ENCODE data around the gene LDB2.

Gene LDB2

DNA sequence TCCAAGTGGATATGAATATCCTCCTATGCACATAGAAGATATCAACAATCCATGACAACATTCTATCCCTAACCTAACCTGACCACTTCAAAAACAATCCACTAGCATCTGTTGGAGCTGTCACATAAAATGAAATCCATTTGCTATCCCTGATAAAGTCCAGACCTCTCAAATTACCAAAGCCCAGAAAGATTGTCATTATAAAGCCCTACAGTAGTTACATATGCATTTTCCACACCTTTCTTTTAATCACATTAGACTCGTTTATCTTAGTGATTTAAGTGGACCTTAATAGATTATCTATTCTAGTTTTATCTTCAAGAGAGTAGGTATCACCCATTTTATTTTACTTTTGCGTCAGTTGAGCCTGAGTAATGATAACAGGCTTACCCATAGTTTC lies 30.6 kb downstream of the LDB2 start:
- no peak for DNase-seq (ENCODE audit: extremely low spot score)
- ChIA-PET POLR2A (no interaction called here), CTCF (no interaction called here)
- TF ChIP-seq ZNF384 (IDR thresholded peaks at IDR 0.05), result no peak
- no peak for TF ChIP-seq SP1 (IDR thresholded peaks at IDR 0.05)
- no peak for TF ChIP-seq FOXA1 (IDR thresholded peaks at IDR 0.05)
- TF ChIP-seq TARDBP (IDR thresholded peaks at IDR 0.05), result no peak
- no peak for TF ChIP-seq SUZ12 (IDR thresholded peaks at IDR 0.05)
- TF ChIP-seq CTBP1 (IDR thresholded peaks at IDR 0.05; ENCODE audit: borderline replicate concordance), result no peak
- no peak for TF ChIP-seq L3MBTL2 (conservative IDR thresholded peaks at IDR 0.05)
- no peak for TF ChIP-seq FOXK2 (IDR thresholded peaks at IDR 0.05)
- no peak for TF ChIP-seq HDGF (IDR thresholded peaks at IDR 0.05; ENCODE audit: borderline replicate concordance)
- no peak for TF ChIP-seq NFRKB (IDR thresholded peaks at IDR 0.05)
- no peak for TF ChIP-seq BHLHE40 (IDR thresholded peaks at IDR 0.05; ENCODE audit: borderline replicate concordance)
- TF ChIP-seq ARNT (IDR thresholded peaks at IDR 0.05), result no peak
- no peak for TF ChIP-seq FOXM1 (IDR thresholded peaks at IDR 0.05; ENCODE audit: borderline replicate concordance)
- TF ChIP-seq PKNOX1 (IDR thresholded peaks at IDR 0.05), result no peak

DNA sequence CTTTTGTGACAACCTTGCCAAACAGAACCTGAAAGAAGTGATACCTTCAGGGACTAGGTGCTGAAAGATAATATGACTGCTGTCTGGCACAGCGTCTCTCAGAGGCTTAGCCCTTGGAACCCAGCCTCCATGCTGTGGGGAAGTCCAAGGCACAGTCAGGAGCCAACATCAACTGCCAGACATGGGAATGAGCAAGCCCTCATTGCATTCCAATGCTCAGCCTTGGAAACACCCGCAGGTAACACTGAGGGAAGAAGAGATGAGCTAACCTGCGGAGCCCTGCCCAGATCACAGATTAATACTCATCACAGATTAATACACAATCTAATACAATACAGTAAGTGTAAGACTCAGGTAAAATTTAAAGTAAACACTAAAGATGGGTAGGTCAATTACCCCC lies 31.5 kb downstream of the LDB2 start:
- TF ChIP-seq HDGF (IDR thresholded peaks at IDR 0.05; ENCODE audit: borderline replicate concordance) (no peak), L3MBTL2 (conservative IDR thresholded peaks at IDR 0.05) (no peak), FOXA1 (IDR thresholded peaks at IDR 0.05) (no peak), ELF4 (IDR thresholded peaks at IDR 0.05) (no peak), FOXK2 (IDR thresholded peaks at IDR 0.05) (no peak), BHLHE40 (IDR thresholded peaks at IDR 0.05; ENCODE audit: borderline replicate concordance) (no peak), NFRKB (IDR thresholded peaks at IDR 0.05) (no peak), LEF1 (IDR thresholded peaks at IDR 0.05; ENCODE audit: borderline replicate concordance) (no peak), SP1 (IDR thresholded peaks at IDR 0.05) (no peak), ARNT (IDR thresholded peaks at IDR 0.05) (no peak), ZNF384 (IDR thresholded peaks at IDR 0.05) (no peak), TARDBP (IDR thresholded peaks at IDR 0.05) (no peak), PKNOX1 (IDR thresholded peaks at IDR 0.05) (no peak), FOXM1 (IDR thresholded peaks at IDR 0.05; ENCODE audit: borderline replicate concordance) (no peak), SUZ12 (IDR thresholded peaks at IDR 0.05) (no peak), CTBP1 (IDR thresholded peaks at IDR 0.05; ENCODE audit: borderline replicate concordance) (no peak)
- CTCF ChIA-PET, result no interaction called here
- POLR2A ChIA-PET, result no interaction called here
- no peak for DNase-seq (ENCODE audit: extremely low spot score)

- no peak for DNase-seq (ENCODE audit: extremely low spot score)
- POLR2A ChIA-PET, result no interaction called here
- CTCF ChIA-PET, result no interaction called here
- TF ChIP-seq CTBP1 (IDR thresholded peaks at IDR 0.05; ENCODE audit: borderline replicate concordance), result no peak
- no peak for TF ChIP-seq SUZ12 (IDR thresholded peaks at IDR 0.05)
- TF ChIP-seq PKNOX1 (IDR thresholded peaks at IDR 0.05), result no peak
- TF ChIP-seq FOXM1 (IDR thresholded peaks at IDR 0.05; ENCODE audit: borderline replicate concordance), result no peak
- TF ChIP-seq NFRKB (IDR thresholded peaks at IDR 0.05), result no peak
- TF ChIP-seq ZNF384 (IDR thresholded peaks at IDR 0.05), result no peak
- TF ChIP-seq LEF1 (IDR thresholded peaks at IDR 0.05; ENCODE audit: borderline replicate concordance), result no peak
- no peak for TF ChIP-seq SP1 (IDR thresholded peaks at IDR 0.05)
- TF ChIP-seq HDGF (IDR thresholded peaks at IDR 0.05; ENCODE audit: borderline replicate concordance), result no peak
- no peak for TF ChIP-seq ARNT (IDR thresholded peaks at IDR 0.05)
- no peak for TF ChIP-seq TARDBP (IDR thresholded peaks at IDR 0.05)
- TF ChIP-seq FOXA1 (IDR thresholded peaks at IDR 0.05), result no peak
- TF ChIP-seq BHLHE40 (IDR thresholded peaks at IDR 0.05; ENCODE audit: borderline replicate concordance), result no peak
- TF ChIP-seq ELF4 (IDR thresholded peaks at IDR 0.05), result no peak
- TF ChIP-seq FOXK2 (IDR thresholded peaks at IDR 0.05), result no peak
- no peak for TF ChIP-seq L3MBTL2 (conservative IDR thresholded peaks at IDR 0.05)
These were observed 32.6 kb downstream of the LDB2 start for GRCh38 chr4:16865897-16866283.

DNA sequence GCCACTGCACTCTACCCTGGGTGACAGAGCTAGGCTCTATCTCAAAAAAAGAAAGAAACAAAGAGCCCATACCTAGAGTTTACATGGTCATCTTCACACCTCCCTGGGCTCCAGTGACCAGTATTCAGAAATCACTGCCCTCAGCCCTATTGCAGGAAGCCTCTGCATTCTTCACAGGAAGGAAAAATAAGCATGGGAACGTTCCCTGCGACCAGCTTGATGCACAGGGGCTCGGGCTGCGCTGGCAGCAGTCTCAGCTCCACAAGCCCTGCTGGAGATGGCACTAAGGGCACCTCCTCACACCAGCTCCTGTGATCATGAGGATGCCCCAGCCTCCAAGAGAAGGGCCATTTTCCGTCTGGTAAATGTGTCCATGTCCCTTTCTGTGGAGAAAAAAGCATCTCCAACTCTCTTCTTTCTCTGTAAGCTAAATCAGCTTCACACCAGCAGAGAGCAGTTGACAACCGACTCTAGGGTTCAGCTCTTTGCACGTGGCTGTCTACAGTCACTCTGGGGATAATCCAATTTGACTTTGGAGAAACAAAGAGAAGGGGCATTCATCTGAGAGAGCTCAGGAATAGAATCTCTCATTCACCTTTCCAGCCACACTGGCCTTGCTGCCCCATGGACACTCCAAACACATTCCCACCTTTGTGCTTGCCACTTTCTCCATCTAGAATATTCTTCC lies 33.1 kb downstream of the LDB2 start:
- POLR2A ChIA-PET, result no interaction called here
- DNase-seq (ENCODE audit: extremely low spot score), result no peak
- TF ChIP-seq CTBP1 (IDR thresholded peaks at IDR 0.05; ENCODE audit: borderline replicate concordance) (no peak), NFRKB (IDR thresholded peaks at IDR 0.05) (no peak)
- CTCF ChIA-PET, result no interaction called here

GRCh38 chr4:16864199-16864598 lies 34.2 kb downstream of the LDB2 start:
- DNase-seq (ENCODE audit: extremely low spot score), result no peak
- ChIA-PET POLR2A (no interaction called here), CTCF (no interaction called here)
- no peak for TF ChIP-seq BHLHE40 (IDR thresholded peaks at IDR 0.05; ENCODE audit: borderline replicate concordance)
- TF ChIP-seq TARDBP (IDR thresholded peaks at IDR 0.05), result no peak
- no peak for TF ChIP-seq FOXM1 (IDR thresholded peaks at IDR 0.05; ENCODE audit: borderline replicate concordance)
- no peak for TF ChIP-seq LEF1 (IDR thresholded peaks at IDR 0.05; ENCODE audit: borderline replicate concordance)
- TF ChIP-seq NFRKB (IDR thresholded peaks at IDR 0.05), result no peak
- no peak for TF ChIP-seq FOXA1 (IDR thresholded peaks at IDR 0.05)
- TF ChIP-seq PKNOX1 (IDR thresholded peaks at IDR 0.05), result no peak
- no peak for TF ChIP-seq ELF4 (IDR thresholded peaks at IDR 0.05)
- TF ChIP-seq HDGF (IDR thresholded peaks at IDR 0.05; ENCODE audit: borderline replicate concordance), result no peak
- no peak for TF ChIP-seq SUZ12 (IDR thresholded peaks at IDR 0.05)
- no peak for TF ChIP-seq L3MBTL2 (conservative IDR thresholded peaks at IDR 0.05)
- no peak for TF ChIP-seq ARNT (IDR thresholded peaks at IDR 0.05)
- no peak for TF ChIP-seq CTBP1 (IDR thresholded peaks at IDR 0.05; ENCODE audit: borderline replicate concordance)
- TF ChIP-seq ZNF384 (IDR thresholded peaks at IDR 0.05), result no peak
- TF ChIP-seq FOXK2 (IDR thresholded peaks at IDR 0.05), result no peak
- TF ChIP-seq SP1 (IDR thresholded peaks at IDR 0.05), result no peak
